Heart left ventricle (tissue), 13 donors: ENCODE results near the gene RCL1.

Source experiments
- POLR2A ChIP-seq, 2 donors: fragments of 450-650 bp; IDR thresholded peaks; one replicate each; pipeline ENCODE4 v1.6.1; 2017; ENCODE audit warnings: antibody characterized with exemption in 2 of 2, mild to moderate bottlenecking in 2 of 2, moderate library complexity in 2 of 2
- TF ChIP-seq, protein P1 (sequence below), 12 donors: fragments of 200-600 bp; sonication (generic) in 4 of 12; IDR thresholded peaks; one replicate each; pipeline versions ENCODE4 v1.5.0 to v1.8.0; 2018 to 2022; ENCODE audit warnings: antibody characterized with exemption in 12 of 12, mild to moderate bottlenecking in 5 of 12
- donor health status: ischemic (EF 13 %, LVEDD 7.1; RV severe dilation, severe dysfunction).
- donor health status: DM: no; HTN: yes; CAD: no.
- donor health status: DM: no; HTN: no; CAD: no.
- donor health status: ischemic (EF 25% LVEDD 6.9; RV normal size, moderate dysfunction).
- donor health status: ischemic (EF 25% LVEDD 5.7; RV mildly dilated, moderate dysfunction).
- donor health status: ischemic (EF 35%, LVEDD 5.7; RV mildly dilated, moderate dysfunction).
- donor health status: nonischemic (EF 11% LVEDD 7.7; RV severe dilation, severe dysfunction).
- donor health status: DM: yes; HTN: yes; CAD: no.
- donor health status: PGD.
- donor health status: ischemic (EF 29% LVEDD 5.4; RV normal size, mild dysfunction).
- donor health status: nonischemic (EF 23%, LVEDD 6.1; RV moderate dilation, normal function).

- TF ChIP-seq, protein P1, sequence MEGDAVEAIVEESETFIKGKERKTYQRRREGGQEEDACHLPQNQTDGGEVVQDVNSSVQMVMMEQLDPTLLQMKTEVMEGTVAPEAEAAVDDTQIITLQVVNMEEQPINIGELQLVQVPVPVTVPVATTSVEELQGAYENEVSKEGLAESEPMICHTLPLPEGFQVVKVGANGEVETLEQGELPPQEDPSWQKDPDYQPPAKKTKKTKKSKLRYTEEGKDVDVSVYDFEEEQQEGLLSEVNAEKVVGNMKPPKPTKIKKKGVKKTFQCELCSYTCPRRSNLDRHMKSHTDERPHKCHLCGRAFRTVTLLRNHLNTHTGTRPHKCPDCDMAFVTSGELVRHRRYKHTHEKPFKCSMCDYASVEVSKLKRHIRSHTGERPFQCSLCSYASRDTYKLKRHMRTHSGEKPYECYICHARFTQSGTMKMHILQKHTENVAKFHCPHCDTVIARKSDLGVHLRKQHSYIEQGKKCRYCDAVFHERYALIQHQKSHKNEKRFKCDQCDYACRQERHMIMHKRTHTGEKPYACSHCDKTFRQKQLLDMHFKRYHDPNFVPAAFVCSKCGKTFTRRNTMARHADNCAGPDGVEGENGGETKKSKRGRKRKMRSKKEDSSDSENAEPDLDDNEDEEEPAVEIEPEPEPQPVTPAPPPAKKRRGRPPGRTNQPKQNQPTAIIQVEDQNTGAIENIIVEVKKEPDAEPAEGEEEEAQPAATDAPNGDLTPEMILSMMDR (IDR thresholded peaks at IDR 0.05): no peak
- TF ChIP-seq POLR2A (IDR thresholded peaks at IDR 0.05): no peak
Measured at GRCh38 chr9:4850603-4851310, 58.0 kb downstream of the RCL1 start.
